Measurements from ENCODE around the gene CDH12. TPM values are rescaled to one million over a fixed set of nuclear protein-coding genes. Genes with fewer than 3 reads are reported as not detected.

Gene CDH12
- total and polyA plus RNA-seq, 2 donors (not counting 3 experiments of a cell fraction or from before 2014, with no cell fraction given), result 0.03 TPM; not detected in 1

- no peak overlapping the region for H3K27ac ChIP-seq (ENCODE audit: insufficient read depth, low read depth, low read length)
- H3K9ac ChIP-seq (replicated peaks; ENCODE audit: extremely low read depth, insufficient read depth, low read length), result no peak overlapping the region
- H3K9me3 ChIP-seq (replicated peaks; ENCODE audit: control insufficient read depth, insufficient read depth, low read length), result no peaks in the 10 kb centered on the region
- DNase-seq (ENCODE audit: low read depth, low spot score), result no peak
- H3K36me3 ChIP-seq (ENCODE audit: control insufficient read depth in 2 of 2, extremely low read depth in 1 of 2, insufficient read depth in 2 of 2, low read length in 2 of 2), result no peaks in the 10 kb centered on the region
- H4K20me1 ChIP-seq (replicated peaks; ENCODE audit: control insufficient read depth, extremely low read depth, insufficient read depth, low read length), result no peaks in the 10 kb centered on the region
- intact Hi-C loops (cut with micrococcal nuclease) (no loop called here), dilution Hi-C loops (cut with MboI; ENCODE audit: extremely low pct_ligation_motif_present, low sequenced_read_pairs) (no loop called here)
- no peak overlapping the region for H3K4me3 ChIP-seq (replicated peaks in 1 of 3; ENCODE audit: insufficient read depth in 1 of 3, low read depth in 1 of 3, low read length in 3 of 3)
- H3K4me2 ChIP-seq (ENCODE audit: insufficient read depth, low read length), result no peak overlapping the region
- no peaks in the 10 kb centered on the region for H3K79me2 ChIP-seq (ENCODE audit: control insufficient read depth, insufficient read depth, low read length)
- POLR2A ChIA-PET, result no interaction called here
- H3K27me3 ChIP-seq (ENCODE audit: control insufficient read depth in 2 of 2, insufficient read depth in 2 of 2, low read length in 2 of 2), result no peaks in the 10 kb centered on the region
- H3K4me1 ChIP-seq (ENCODE audit: control insufficient read depth, extremely low read depth, insufficient read depth, low read length), result no peaks in the 10 kb centered on the region
- CTCF ChIA-PET, result no interaction called here
- no peak for FAIRE-seq
- no TSS peak for BruUV-seq (replicated peaks)
- H2AFZ ChIP-seq (ENCODE audit: low read depth, low read length), result no peak overlapping the region
- TF ChIP-seq, protein P1, sequence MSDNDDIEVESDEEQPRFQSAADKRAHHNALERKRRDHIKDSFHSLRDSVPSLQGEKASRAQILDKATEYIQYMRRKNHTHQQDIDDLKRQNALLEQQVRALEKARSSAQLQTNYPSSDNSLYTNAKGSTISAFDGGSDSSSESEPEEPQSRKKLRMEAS (IDR thresholded peaks at IDR 0.05; ENCODE audit: insufficient read depth, insufficient read length), result no peak
- TF ChIP-seq EZH2 (IDR thresholded peaks at IDR 0.05; ENCODE audit: borderline replicate concordance, low read depth, low read length, severe bottlenecking), result no peak
- no peak for TF ChIP-seq POLR2A (IDR thresholded peaks at IDR 0.05; ENCODE audit: low read depth, low read length)
- no peaks in the 10 kb centered on the region for H3K9me1 ChIP-seq (replicated peaks; ENCODE audit: control insufficient read depth, extremely low read depth, insufficient read depth, low read length)
These were observed 88.4 kb downstream of the CDH12 start for GRCh38 chr5:22764736-22765135.

DNA sequence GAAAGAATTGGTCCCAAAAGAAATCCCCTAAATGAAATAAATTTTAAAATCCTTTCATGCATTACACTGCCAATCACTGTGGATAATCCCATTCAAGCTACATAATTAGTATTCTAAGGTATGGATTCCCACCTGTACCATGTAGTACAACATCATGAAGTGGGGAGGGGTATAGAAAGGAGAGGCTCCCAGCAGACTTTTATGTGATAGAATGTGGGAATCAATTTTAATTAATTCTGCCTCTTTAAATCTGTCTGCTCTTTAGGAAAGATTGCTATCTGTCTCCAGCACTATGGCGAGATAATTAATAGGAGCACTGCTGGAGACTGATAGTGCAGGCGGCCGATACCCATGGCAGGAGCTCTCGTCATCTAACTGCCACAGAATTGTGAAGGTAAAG, 95.4 kb downstream of the CDH12 start:
- Histone ChIP-seq H3K4me3 (replicated peaks in 1 of 3; ENCODE audit: insufficient read depth in 1 of 3, low read depth in 1 of 3, low read length in 3 of 3) (no peak overlapping the region), H3K27ac (ENCODE audit: insufficient read depth, low read depth, low read length) (no peak overlapping the region), H2AFZ (ENCODE audit: low read depth, low read length) (no peak overlapping the region), H4K20me1 (replicated peaks; ENCODE audit: control insufficient read depth, extremely low read depth, insufficient read depth, low read length) (no peaks in the 10 kb centered on the region), H3K4me1 (ENCODE audit: control insufficient read depth, extremely low read depth, insufficient read depth, low read length) (no peaks in the 10 kb centered on the region), H3K9me1 (replicated peaks; ENCODE audit: control insufficient read depth, extremely low read depth, insufficient read depth, low read length) (no peaks in the 10 kb centered on the region), H3K79me2 (ENCODE audit: control insufficient read depth, insufficient read depth, low read length) (no peaks in the 10 kb centered on the region), H3K4me2 (ENCODE audit: insufficient read depth, low read length) (no peak overlapping the region), H3K9ac (replicated peaks; ENCODE audit: extremely low read depth, insufficient read depth, low read length) (no peak overlapping the region), H3K27me3 (ENCODE audit: control insufficient read depth in 2 of 2, insufficient read depth in 2 of 2, low read length in 2 of 2) (no peaks in the 10 kb centered on the region), H3K9me3 (replicated peaks; ENCODE audit: control insufficient read depth, insufficient read depth, low read length) (no peaks in the 10 kb centered on the region), H3K36me3 (ENCODE audit: control insufficient read depth in 2 of 2, extremely low read depth in 1 of 2, insufficient read depth in 2 of 2, low read length in 2 of 2) (no peaks in the 10 kb centered on the region)
- POLR2A ChIA-PET, result no interaction called here
- CTCF ChIA-PET, result no interaction called here
- intact Hi-C loops (cut with micrococcal nuclease) (no loop called here), dilution Hi-C loops (cut with MboI; ENCODE audit: extremely low pct_ligation_motif_present, low sequenced_read_pairs) (no loop called here)
- no peak for FAIRE-seq
- DNase-seq (ENCODE audit: low read depth, low spot score), result no peak
- no peak for TF ChIP-seq MYC (IDR thresholded peaks at IDR 0.05; ENCODE audit: low read depth, low read length)
- no peak for TF ChIP-seq GATA2 (IDR thresholded peaks at IDR 0.05; ENCODE audit: insufficient read depth, insufficient read length, low read depth, low read length)
- TF ChIP-seq EZH2 (IDR thresholded peaks at IDR 0.05; ENCODE audit: borderline replicate concordance, low read depth, low read length, severe bottlenecking), result no peak
- TF ChIP-seq CTCF (IDR thresholded peaks at IDR 0.05; ENCODE audit: extremely low read depth in 1 of 2, insufficient read depth in 1 of 2, low read depth in 1 of 2, low read length in 2 of 2), result no peak
- no peak for TF ChIP-seq JUN (IDR thresholded peaks at IDR 0.05; ENCODE audit: borderline replicate concordance, insufficient read depth, insufficient read length, low read depth)
- TF ChIP-seq FOS (IDR thresholded peaks at IDR 0.05; ENCODE audit: borderline replicate concordance, insufficient read depth, low read length), result no peak
- TF ChIP-seq POLR2AphosphoS5 (IDR thresholded peaks at IDR 0.05; ENCODE audit: insufficient read depth, low read depth, low read length), result no peak
- TF ChIP-seq, protein P1 (IDR thresholded peaks at IDR 0.05; ENCODE audit: insufficient read depth, insufficient read length), result no peak
- no peak for TF ChIP-seq POLR2A (IDR thresholded peaks at IDR 0.05; ENCODE audit: low read depth, low read length)
- no TSS peak for BruUV-seq (replicated peaks)

Data from endothelial cell of umbilical vein (primary cell).